Measurements from ENCODE around the gene INS. TPM values are rescaled to one million over a fixed set of nuclear protein-coding genes. Genes with fewer than 3 reads are reported as not detected.

The INS gene
- total and polyA plus RNA-seq, 2 of the 4 experiments (the other 2 are of a cell fraction) = not detected

DNA sequence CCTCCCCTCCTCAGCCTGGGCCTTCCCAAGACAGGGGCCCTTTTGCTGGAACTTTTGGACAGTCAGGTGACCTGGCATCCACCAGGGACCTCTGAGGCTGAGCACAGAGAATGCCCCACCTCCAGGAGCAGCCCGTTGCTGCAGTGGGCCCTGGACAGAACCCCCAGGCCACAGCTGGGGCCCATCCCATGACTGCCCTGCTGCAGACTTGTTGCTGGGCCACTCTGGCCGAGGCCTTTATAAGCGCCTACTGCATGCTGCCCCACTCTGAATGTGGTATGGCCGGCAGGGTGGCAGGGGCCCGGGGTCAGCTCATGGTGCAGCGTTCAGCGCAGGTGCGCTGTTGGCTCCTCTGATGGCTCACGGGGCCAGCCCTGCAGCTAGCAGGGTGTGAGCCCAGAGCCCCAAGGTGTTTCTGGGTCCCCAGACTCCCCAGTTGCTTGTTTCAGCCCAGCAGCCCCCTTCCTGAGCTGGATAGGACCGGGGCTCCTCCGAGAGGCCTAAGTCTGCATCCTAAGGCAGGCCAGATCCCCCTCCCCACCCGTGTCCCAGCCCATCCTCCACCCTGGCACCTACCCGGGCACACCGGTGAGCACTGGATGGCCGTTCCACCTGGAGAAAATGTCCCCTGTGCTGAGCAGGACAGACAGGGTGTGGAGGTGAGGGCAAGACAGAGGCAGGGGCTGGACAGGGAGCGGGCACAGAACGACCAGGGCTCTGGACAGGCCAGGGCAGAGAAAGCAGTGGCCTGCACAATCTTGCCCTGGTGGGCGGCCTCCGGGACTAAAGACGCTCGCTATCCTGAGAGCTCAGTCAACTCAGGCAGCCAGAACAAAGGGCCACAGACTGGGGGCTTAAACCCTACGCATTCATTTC, 38.7 kb upstream of the INS start:
- Histone ChIP-seq H3K36me3 (ENCODE audit: control insufficient read depth, insufficient read depth, low read length) (no peaks in the 10 kb centered on the region), H3K4me2 (ENCODE audit: low read depth, low read length) (no peak overlapping the region), H3K23ac (ENCODE audit: low read depth, low read length) (no peak overlapping the region), H2BK120ac (ENCODE audit: low read depth, low read length) (no peak overlapping the region), H3K18ac (ENCODE audit: low read depth, low read length) (no peak overlapping the region), H3K4me1 (ENCODE audit: control insufficient read depth, insufficient read depth, low read length) (no peaks in the 10 kb centered on the region), H4K5ac (ENCODE audit: low read depth, low read length) (no peak overlapping the region), H2AK9ac (replicated peaks; ENCODE audit: low read depth, low read length, poor library complexity) (no peak overlapping the region), H3K56ac (ENCODE audit: extremely low read depth, insufficient read depth, low read length) (no peak overlapping the region), H3K27me3 (ENCODE audit: control insufficient read depth, insufficient read depth, low read length) (peaks cover 16% of the 10 kb centered on the region; the same call in 1 of the 2 replicates), H3K9me3 (ENCODE audit: control insufficient read depth, insufficient read depth, low read length) (no peaks in the 10 kb centered on the region), H2BK5ac (ENCODE audit: low read depth, low read length, poor library complexity, severe bottlenecking) (no peak overlapping the region), H4K91ac (ENCODE audit: insufficient read depth, low read depth, low read length) (no peak overlapping the region), H3K4me3 (ENCODE audit: insufficient read depth, low read depth, low read length) (no peak overlapping the region), H3K4ac (ENCODE audit: low read depth, low read length) (no peak overlapping the region), H3K9me1 (ENCODE audit: insufficient read depth, low read length) (no peaks in the 10 kb centered on the region), H4K8ac (ENCODE audit: low read depth in 2 of 2, low read length in 2 of 2) (no peak overlapping the region), H2BK15ac (ENCODE audit: low read depth, low read length) (no peak overlapping the region), H3K14ac (replicated peaks; ENCODE audit: low read depth, low read length) (no peak overlapping the region), H3K9ac (ENCODE audit: low read depth, low read length) (no peak overlapping the region), H3K79me1 (ENCODE audit: low read depth in 1 of 2, low read length in 2 of 2) (no peaks in the 10 kb centered on the region), H2AK5ac (ENCODE audit: low read depth, low read length) (no peak overlapping the region), H3K27ac (ENCODE audit: insufficient read depth, low read length) (no peak overlapping the region), H2AFZ (replicated peaks; ENCODE audit: low read length, poor library complexity) (no peak overlapping the region), H2BK20ac (ENCODE audit: low read depth, low read length) (no peak overlapping the region), H4K20me1 (ENCODE audit: insufficient read depth, low read length) (no peaks in the 10 kb centered on the region)
- intact Hi-C loops (cut with micrococcal nuclease) (loop anchor here (10.0 kb wide), 1 partner anchor 695 kb away; no protein-coding TSS in a partner anchor), dilution Hi-C loops (cut with HindIII; ENCODE audit: low sequenced_read_pairs, unreplicated experiment) (no loop called here), in situ Hi-C loops (cut with MboI; ENCODE audit: low sequenced_read_pairs) (loop anchor here (5.0 to 25.0 kb wide), 2 partner anchors 218 to 688 kb away; partner anchors contain the start of gene CDKN1C)
- no peak for DNase-seq
- CTCF ChIA-PET = no interaction called here
- POLR2A ChIA-PET (ENCODE audit: unreplicated experiment) = no interaction called here
- no peak for TF ChIP-seq RFX5 (IDR thresholded peaks at IDR 0.05; ENCODE audit: low read depth, low read length)
- no peak for ATAC-seq (ENCODE audit: low read depth)
- 65% methylated on average over 9 of the region's 22 CpGs; no CpG with 5 or more reads in 1 of the 2 experiments for WGBS, 2 experiments (ENCODE audit: extremely low coverage in 2 of 2, insufficient read length in 1 of 2)
- no TSS peak for BruUV-seq (replicated peaks)

All from IMR-90 (cell line).